Fibroblast of the conjunctiva (primary cell): ENCODE results near the gene BET1.

Experiments used
- DNase-seq: peaks from one replicate; pipeline ENCODE4 v3.0.0-alpha.2; 2010; ENCODE audit warnings: low read depth

The BET1 gene

GRCh38 chr7:94011714-94012353 is 7.7 kb upstream of the BET1 start:
- DNase-seq = no peak

GRCh38 chr7:94008537-94008936 is 4.4 kb upstream of the BET1 start:
- DNase-seq = no peak

GRCh38 chr7:94005753-94006152 is 1.6 kb upstream of the BET1 start:
- no peak for DNase-seq

- no peak for DNase-seq
Measured at GRCh38 chr7:94003446-94004023, 620 bp downstream of the BET1 start.

- no peak for DNase-seq
Measured at GRCh38 chr7:94001396-94001795, 2.8 kb downstream of the BET1 start.

- DNase-seq = no peak
Measured at GRCh38 chr7:93997868-93998267, 6.3 kb downstream of the BET1 start.

GRCh38 chr7:93992421-93993110 is 11.6 kb downstream of the BET1 start:
- DNase-seq = no peak

GRCh38 chr7:93987297-93987696 is 16.9 kb downstream of the BET1 start:
- DNase-seq = no peak

GRCh38 chr7:93985101-93985500 is 19.1 kb downstream of the BET1 start:
- no peak for DNase-seq

GRCh38 chr7:93984024-93984423 is 20.1 kb downstream of the BET1 start:
- DNase-seq = no peak

GRCh38 chr7:93981480-93981874 is 22.7 kb downstream of the BET1 start:
- DNase-seq = no peak

GRCh38 chr7:93980744-93981479 is 23.2 kb downstream of the BET1 start:
- no peak for DNase-seq

GRCh38 chr7:93977211-93977950 is 26.8 kb downstream of the BET1 start:
- DNase-seq = no peak

GRCh38 chr7:93973134-93973533 is 31.0 kb downstream of the BET1 start:
- DNase-seq = no peak

GRCh38 chr7:93972029-93972725 is 32.0 kb downstream of the BET1 start:
- DNase-seq = no peak

- no peak for DNase-seq
Measured at GRCh38 chr7:93968911-93969620, 35.1 kb downstream of the BET1 start.

GRCh38 chr7:93964813-93965212 is 39.3 kb downstream of the BET1 start:
- DNase-seq = no peak

- no peak for DNase-seq
Measured at GRCh38 chr7:93964262-93964661, 39.9 kb downstream of the BET1 start.

GRCh38 chr7:93960986-93961385 is 43.2 kb downstream of the BET1 start:
- no peak for DNase-seq

GRCh38 chr7:93958651-93959050 is 45.5 kb downstream of the BET1 start:
- no peak for DNase-seq

- no peak for DNase-seq
Measured at GRCh38 chr7:93958216-93958615, 45.9 kb downstream of the BET1 start.
